GM12865 (cell line): ENCODE data around the gene GRIN1.
A peak's percentile ranks its signal among the peaks of the same experiment; 100 is the strongest.

ENCODE experiments used
- DNase-seq: peaks from one replicate; pipeline ENCODE4 v3.0.0; 2010; ENCODE audit warnings: low read depth
- H3K4me3 ChIP-seq: 2 replicates; pipeline ENCODE4 v1.5.1; 2011; ENCODE audit warnings: mild to moderate bottlenecking, low read depth, low read length, control low read depth
- TF ChIP-seq, protein P1 (sequence below): IDR thresholded peaks from 2 replicates; pipeline ENCODE4 v1.5.1; 2011; ENCODE audit warnings: low read length, control low read depth, low read depth, inconsistent platforms; ENCODE audit not compliant: insufficient read depth; ENCODE audit errors: missing control alignments

The GRIN1 gene

GRCh38 chr9:137170486-137171148 lies 31.7 kb downstream of the GRIN1 start:
- peak; percentile 38 for DNase-seq
- TF ChIP-seq, protein P1, sequence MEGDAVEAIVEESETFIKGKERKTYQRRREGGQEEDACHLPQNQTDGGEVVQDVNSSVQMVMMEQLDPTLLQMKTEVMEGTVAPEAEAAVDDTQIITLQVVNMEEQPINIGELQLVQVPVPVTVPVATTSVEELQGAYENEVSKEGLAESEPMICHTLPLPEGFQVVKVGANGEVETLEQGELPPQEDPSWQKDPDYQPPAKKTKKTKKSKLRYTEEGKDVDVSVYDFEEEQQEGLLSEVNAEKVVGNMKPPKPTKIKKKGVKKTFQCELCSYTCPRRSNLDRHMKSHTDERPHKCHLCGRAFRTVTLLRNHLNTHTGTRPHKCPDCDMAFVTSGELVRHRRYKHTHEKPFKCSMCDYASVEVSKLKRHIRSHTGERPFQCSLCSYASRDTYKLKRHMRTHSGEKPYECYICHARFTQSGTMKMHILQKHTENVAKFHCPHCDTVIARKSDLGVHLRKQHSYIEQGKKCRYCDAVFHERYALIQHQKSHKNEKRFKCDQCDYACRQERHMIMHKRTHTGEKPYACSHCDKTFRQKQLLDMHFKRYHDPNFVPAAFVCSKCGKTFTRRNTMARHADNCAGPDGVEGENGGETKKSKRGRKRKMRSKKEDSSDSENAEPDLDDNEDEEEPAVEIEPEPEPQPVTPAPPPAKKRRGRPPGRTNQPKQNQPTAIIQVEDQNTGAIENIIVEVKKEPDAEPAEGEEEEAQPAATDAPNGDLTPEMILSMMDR, result no peak
- H3K4me3 ChIP-seq, result no peak overlapping the region

- TF ChIP-seq, protein P1, result no peak
Observed at GRCh38 chr9:137171149-137171900, 32.4 kb downstream of the GRIN1 start.

DNA sequence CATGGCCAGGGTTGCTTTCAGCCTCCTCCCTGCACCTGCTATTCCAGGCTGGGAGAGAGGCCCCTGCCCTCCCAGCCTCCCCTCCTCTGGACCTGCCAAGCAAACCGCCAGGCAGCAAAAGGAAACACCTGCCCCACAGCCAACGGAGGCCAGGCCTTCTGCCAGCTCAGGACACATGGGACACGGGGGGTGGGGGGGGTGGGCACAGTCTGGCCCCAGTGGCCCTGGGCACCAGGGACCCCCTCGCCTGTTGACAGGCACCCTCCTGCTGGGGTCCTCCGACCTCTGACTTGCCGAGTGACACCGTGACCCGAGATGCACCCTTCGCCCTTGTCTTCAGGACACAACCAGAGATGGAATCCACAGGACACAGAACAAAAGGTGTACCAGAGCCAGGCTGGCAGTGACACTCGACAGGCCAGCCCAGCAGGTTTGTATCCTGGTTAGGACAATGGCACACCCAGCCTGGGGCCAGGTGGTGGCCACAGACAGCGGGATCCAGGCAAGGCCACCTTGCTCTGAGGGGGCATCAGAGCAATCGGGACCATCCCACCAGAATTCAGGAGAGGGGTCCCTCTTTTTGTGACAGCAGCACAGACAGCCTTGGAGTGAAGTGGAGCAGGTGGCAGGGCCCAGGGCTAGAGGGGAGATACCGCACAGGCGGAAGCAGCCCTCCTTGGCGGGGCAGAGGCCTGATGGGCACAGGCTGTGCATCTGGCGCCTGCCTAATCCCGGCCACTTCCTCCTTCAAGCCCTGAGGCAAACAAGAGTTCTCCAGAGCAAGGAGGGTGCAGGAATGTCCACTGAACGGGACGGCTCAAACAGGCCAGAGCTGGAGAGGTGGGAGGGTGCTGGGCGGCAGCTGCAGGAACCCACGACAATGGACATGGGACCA lies 34.2 kb downstream of the GRIN1 start:
- TF ChIP-seq, protein P1, result no peak
- no peak for DNase-seq
- H3K4me3 ChIP-seq, result no peak overlapping the region

More at GRCh38 chr9:137171149-137171900, 32.4 kb downstream of the GRIN1 start:
- no peak overlapping the region for H3K4me3 ChIP-seq
- DNase-seq, result no peak

- H3K4me3 ChIP-seq, result no peak overlapping the region
- DNase-seq, result no peak
- TF ChIP-seq, protein P1, result no peak
Observed at GRCh38 chr9:137173796-137174664, 35.1 kb downstream of the GRIN1 start.

DNA sequence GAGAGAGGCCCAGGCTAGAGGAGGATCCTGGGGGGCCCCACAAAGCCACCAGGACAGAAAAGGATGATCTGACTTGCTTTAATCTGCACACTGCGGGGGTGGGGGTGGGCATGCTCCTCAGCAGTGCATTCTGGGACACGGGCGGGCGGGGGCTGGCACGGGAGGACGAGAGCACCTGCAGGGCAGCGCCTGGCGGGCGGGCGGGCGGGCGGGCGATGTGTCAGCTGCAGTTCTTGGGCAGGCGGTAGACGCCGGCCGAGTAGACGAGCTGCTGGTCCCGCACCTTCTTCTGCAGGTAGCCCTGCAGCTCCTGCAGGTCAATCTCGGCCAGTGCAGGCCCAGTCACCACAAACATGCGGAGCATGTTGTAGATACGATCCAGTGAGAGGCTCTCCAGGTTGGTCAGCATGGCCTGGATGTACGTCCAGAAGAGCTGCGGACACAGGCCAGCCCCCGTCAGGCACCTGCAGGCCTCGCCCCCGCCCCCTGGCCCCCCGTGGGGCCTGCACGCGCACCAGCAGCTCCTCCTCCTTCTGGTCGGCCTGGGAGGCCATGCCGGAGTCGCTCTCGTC lies 35.9 kb downstream of the GRIN1 start:
- TF ChIP-seq, protein P1, result no peak
- H3K4me3 ChIP-seq, result no peak overlapping the region
- peak; percentile 26 for DNase-seq

GRCh38 chr9:137175345-137175961 lies 36.5 kb downstream of the GRIN1 start:
- H3K4me3 ChIP-seq, result no peak overlapping the region
- TF ChIP-seq, protein P1, result peak; percentile 39
- DNase-seq, result no peak
